Glutamatergic neuron (in vitro differentiated cells): ENCODE measurements around the gene TBC1D9B. TPM values are rescaled to one million over a fixed set of nuclear protein-coding genes. Genes with fewer than 3 reads are reported as not detected.

Source experiments
- DNase-seq: peaks from one replicate; pipeline ENCODE4 v3.0.0; 2022
- H3K27ac Mint-ChIP-seq: one replicate; pipeline ENCODE4 v1.8.0; 2020; ENCODE audit warnings: mild to moderate bottlenecking, mixed read lengths, inconsistent platforms; ENCODE audit not compliant: unreplicated experiment
- H3K27me3 Mint-ChIP-seq: one replicate; pipeline ENCODE4 v1.8.0; 2020; ENCODE audit warnings: mild to moderate bottlenecking, moderate library complexity, mixed read lengths, inconsistent platforms; ENCODE audit not compliant: unreplicated experiment
- H3K36me3 Mint-ChIP-seq: one replicate; pipeline ENCODE4 v1.8.0; 2020; ENCODE audit warnings: mild to moderate bottlenecking, mixed read lengths, inconsistent platforms; ENCODE audit not compliant: unreplicated experiment
- H3K4me1 Mint-ChIP-seq: one replicate; pipeline ENCODE4 v1.8.0; 2020; ENCODE audit warnings: mild to moderate bottlenecking, low read depth, mixed read lengths, inconsistent platforms; ENCODE audit not compliant: unreplicated experiment
- H3K4me3 Mint-ChIP-seq: one replicate; pipeline ENCODE4 v1.8.0; 2020; ENCODE audit warnings: mild to moderate bottlenecking, mixed read lengths, inconsistent platforms; ENCODE audit not compliant: unreplicated experiment
- H3K9me3 Mint-ChIP-seq: one replicate; pipeline ENCODE4 v1.8.0; 2020; ENCODE audit warnings: mild to moderate bottlenecking, moderate library complexity, mixed read lengths, inconsistent platforms; ENCODE audit not compliant: unreplicated experiment
- CTCF ChIP-seq: fragments of 200-600 bp; sonication (generic); IDR thresholded peaks from one replicate; pipeline ENCODE4 v1.5.0; 2021; ENCODE audit not compliant: partially characterized antibody, unreplicated experiment
- total RNA-seq: library from RNA; stranded (reverse); fragmentation: NEBNext Ultra II Directional; extraction: Animal tissue kit (Norgen Biotek cat#: 25700); gene quantifications from one replicate; pipeline ENCODE4 v1.2.1, GENCODE V29; 2021; ENCODE audit not compliant: unreplicated experiment

TBC1D9B gene
- total RNA-seq, 1 donor from 2014 or later: 81.8 TPM

GRCh38 chr5:179858241-179858585, 49.5 kb downstream of the TBC1D9B start:
- Mint-ChIP-seq H3K4me1 (peaks cover 7% of the 10 kb centered on the region), H3K36me3 (peaks cover 6% of the 10 kb centered on the region), H3K27me3 (peaks cover 3% of the 10 kb centered on the region), H3K4me3 (peak overlapping the region; percentile 97), H3K9me3 (peaks cover 4% of the 10 kb centered on the region), H3K27ac (peak overlapping the region; percentile 93)
- DNase-seq: peak; percentile 46
- no peak for TF ChIP-seq CTCF

GRCh38 chr5:179854356-179854755, 53.3 kb downstream of the TBC1D9B start:
- Mint-ChIP-seq H3K9me3 (peaks cover 2% of the 10 kb centered on the region), H3K4me1 (peaks cover 3% of the 10 kb centered on the region), H3K36me3 (peaks cover 7% of the 10 kb centered on the region), H3K27ac (no peak overlapping the region), H3K4me3 (no peak overlapping the region), H3K27me3 (peaks cover 3% of the 10 kb centered on the region)
- no peak for TF ChIP-seq CTCF
- no peak for DNase-seq

GRCh38 chr5:179852993-179853547, 54.6 kb downstream of the TBC1D9B start:
- Mint-ChIP-seq H3K4me1 (peaks cover 2% of the 10 kb centered on the region), H3K36me3 (peaks cover 8% of the 10 kb centered on the region), H3K9me3 (no peaks in the 10 kb centered on the region), H3K27ac (no peak overlapping the region), H3K4me3 (no peak overlapping the region), H3K27me3 (peaks cover 3% of the 10 kb centered on the region)
- TF ChIP-seq CTCF: no peak
- DNase-seq: no peak

GRCh38 chr5:179841621-179842020, 66.1 kb downstream of the TBC1D9B start:
- Mint-ChIP-seq H3K4me3 (no peak overlapping the region), H3K36me3 (peaks cover 30% of the 10 kb centered on the region), H3K9me3 (peaks cover 7% of the 10 kb centered on the region), H3K27ac (no peak overlapping the region), H3K4me1 (no peaks in the 10 kb centered on the region), H3K27me3 (peaks cover 4% of the 10 kb centered on the region)
- TF ChIP-seq CTCF: no peak
- no peak for DNase-seq

DNA sequence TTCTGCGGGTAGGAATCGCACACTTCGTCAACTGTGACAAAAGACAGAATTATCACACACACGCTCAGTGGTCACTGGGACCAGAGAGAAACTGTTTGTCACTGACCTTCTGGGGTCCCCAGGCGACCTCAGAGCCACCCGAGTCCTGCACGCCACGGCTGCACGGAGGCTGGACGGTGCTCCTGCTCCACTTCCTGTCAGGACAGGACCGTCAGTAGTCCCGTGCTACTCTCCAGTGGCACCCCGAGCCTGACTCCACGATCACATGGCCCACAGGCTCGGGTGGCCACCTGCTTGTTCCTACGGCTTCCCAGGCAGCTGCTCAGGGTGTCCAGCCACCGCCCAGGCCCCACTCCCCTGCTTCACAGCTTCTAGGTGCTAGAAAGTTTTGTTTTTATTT, 66.9 kb downstream of the TBC1D9B start:
- Mint-ChIP-seq H3K4me3 (no peak overlapping the region), H3K27ac (no peak overlapping the region), H3K36me3 (peaks cover 34% of the 10 kb centered on the region), H3K9me3 (peaks cover 7% of the 10 kb centered on the region), H3K4me1 (no peaks in the 10 kb centered on the region), H3K27me3 (peaks cover 6% of the 10 kb centered on the region)
- no peak for DNase-seq
- no peak for TF ChIP-seq CTCF
